GM19395 (cell line): Measurements from ENCODE around the gene PDS5A.
"Not testable (repeated sequence)": the region's sequence is repeated elsewhere in the genome, so short reads cannot be mapped to it uniquely, and the experiment has no call there.

ENCODE experiments used
- ATAC-seq: cut with Tn5 transposase; IDR thresholded peaks from one replicate; pipeline ENCODE4 v1.9.1; 2021; ENCODE audit warnings: mild to moderate bottlenecking, moderate library complexity; ENCODE audit not compliant: unreplicated experiment

Gene PDS5A

DNA sequence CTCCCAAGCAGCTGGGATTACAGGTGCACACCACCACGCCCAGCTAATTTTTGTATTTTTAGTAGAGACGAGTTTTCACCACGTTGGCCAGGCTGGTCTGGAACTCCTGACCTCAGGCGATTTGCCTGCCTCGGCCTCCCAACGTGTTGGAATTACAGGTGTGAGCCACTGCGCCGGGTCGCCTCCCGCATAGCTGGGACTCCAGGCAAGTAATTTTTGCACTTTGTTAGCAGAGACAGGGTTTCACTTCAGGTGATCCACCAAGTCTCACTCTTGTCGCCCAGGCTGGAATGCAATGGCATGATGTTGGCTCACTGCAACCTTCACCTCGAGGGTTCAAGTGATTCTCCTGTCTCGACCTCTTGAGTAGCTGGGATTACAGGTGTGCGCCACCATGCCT, 137.2 kb downstream of the PDS5A start:
- ATAC-seq, result not testable (repeated sequence)

DNA sequence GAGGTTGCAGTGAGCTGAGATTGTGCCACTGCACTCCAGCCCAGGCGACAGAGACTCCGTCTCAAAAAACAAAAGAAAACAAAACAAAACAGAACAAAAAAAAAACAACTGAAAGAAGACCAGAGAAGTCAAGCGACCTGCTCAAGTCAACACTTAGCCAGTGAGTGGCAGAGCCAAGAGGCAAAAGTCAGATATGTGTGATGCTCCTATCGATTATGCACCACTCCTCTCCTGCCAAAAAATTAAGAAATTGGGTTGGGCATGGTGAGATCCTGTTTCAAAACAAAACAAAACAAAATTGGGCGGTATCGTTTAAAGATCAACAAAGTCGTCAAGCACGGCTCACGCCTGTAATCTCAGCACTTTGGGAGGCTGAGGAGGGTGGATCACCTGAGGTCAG, 137.7 kb downstream of the PDS5A start:
- no peak for ATAC-seq

DNA sequence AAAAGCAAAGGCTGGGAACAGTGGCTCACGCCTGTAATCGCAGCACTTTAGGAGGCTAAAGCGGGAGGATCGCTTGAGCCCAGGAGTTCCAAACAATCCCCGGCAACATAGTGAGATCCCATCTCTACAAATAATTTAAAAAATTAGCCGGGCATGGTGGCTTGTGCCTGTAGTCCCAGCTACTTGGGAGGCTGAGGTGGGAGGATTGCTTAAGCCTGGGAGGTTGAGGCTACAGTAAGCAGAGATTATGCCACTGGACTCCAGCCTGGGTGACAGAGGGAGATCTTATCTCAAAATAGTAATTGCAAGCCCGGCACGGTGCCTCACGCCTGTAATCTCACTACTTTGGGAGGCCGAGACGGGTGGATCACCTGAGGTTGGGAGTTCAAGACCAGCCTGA, 139.3 kb downstream of the PDS5A start:
- ATAC-seq, result not testable (repeated sequence)

DNA sequence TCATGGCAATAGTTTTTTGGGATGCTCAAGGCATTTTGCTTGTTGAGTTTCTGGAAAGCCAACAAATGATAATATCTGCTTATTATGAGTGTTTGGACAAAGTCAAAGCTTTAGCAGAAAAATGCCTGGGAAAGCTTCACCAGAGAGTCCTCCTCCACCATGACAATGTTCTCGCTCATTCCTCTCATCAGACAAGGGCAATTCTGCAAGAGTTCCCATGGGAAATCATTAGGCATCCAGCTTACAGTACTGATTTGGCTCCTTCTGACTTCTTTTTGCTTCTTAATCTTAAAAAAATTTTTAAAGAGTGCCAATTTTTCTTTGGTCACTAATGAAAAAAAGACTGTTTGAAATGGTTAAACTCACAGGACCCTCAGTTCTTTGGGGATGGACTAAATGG, 143.4 kb downstream of the PDS5A start:
- no peak for ATAC-seq

DNA sequence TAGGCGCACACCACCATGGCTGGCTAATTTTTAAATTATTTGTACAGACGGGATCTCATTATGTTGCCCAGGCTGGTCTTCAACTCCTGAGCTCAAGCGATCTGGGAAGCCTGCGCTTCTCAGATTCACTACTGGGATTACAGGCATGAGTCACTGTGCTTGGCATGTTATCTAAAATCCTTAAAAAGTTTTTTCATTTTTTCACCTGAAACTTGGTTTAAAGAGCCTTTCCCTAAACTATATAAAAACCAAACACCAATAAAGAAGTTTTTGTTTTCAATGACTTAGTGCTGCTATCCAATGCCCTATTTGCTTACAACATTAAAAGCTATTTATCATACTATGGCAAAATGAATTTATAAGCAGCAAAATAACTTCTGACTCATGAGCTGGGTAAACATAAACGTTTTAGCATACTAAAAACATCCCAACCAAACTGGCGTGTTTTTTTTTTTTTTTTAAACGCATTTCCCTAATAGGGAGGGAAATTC, 151.9 kb downstream of the PDS5A start:
- no peak for ATAC-seq

DNA sequence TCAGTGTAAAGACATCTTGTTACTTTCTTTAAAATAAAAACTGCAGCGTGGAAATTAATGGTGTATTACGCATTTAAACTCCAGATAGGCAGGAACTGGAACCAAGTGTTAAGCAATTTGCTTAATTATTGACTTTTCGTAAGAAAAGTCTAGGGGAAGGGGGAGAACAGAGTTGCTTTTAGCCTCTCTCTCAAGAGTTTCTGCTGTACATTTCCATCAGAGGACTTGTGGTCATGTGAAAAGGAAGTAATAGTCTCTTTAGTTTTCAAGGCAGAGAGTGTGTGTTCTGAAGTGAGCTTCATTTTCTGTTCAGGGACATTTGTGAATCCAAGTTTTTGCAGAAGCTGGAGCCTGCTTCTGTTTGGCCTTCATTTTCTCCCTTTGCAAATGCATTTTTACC, 152.6 kb downstream of the PDS5A start:
- ATAC-seq, result no peak

DNA sequence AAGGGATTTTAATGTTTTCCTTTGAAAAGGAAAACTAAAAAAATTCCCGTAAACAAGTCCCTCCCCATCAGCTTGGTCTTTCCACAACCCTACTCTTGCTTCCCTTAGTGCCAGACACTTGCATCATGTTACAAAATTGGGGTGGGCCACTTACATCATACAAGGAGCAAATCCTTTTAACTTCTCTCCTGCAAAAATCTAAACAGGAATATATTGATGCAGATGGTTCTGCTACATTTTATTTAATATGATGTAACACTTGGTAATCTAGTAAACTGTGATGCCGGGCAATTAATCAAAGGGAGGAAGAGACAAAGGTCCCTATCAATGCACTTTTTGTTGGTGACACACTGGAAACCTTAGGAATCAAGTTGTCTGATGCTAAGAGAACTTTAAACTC, 154.5 kb downstream of the PDS5A start:
- no peak for ATAC-seq

DNA sequence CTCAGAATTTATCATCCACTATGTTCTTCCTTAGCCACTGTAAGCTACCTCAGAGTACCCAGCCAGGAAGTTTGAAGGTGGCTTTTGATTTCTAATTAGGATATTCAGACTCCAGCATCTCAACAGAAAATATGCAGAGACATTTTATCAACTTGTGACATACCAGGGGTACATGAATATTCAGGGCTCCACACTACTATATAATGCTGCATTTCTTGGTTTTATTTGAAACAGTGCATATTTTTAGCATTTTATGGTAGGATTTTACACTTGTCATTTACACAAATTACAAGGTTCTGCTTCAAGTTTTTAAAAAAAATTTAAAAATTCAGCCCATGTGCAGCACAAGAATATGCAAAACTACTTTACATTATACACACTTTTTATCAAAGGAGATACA, 155.0 kb downstream of the PDS5A start:
- no peak for ATAC-seq

DNA sequence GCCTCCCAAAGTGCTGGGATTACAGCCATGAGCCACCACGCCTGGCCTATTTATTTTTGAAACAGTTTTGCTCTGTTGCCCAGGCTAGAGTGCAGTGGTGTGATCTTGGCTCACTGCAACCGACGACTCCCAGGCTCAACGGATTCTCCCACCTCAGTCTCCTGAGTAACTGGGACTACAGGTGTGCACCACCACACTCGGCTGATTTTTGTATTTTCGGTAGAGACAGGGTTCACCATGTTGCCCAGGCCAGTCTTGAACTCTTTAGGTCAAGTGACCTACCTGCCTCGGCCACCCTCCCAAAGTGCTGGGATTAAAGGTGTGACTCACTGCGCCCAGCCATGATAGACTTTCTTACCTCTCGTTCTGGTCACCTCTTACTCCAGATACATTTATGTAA, 155.8 kb downstream of the PDS5A start:
- ATAC-seq, result no peak

DNA sequence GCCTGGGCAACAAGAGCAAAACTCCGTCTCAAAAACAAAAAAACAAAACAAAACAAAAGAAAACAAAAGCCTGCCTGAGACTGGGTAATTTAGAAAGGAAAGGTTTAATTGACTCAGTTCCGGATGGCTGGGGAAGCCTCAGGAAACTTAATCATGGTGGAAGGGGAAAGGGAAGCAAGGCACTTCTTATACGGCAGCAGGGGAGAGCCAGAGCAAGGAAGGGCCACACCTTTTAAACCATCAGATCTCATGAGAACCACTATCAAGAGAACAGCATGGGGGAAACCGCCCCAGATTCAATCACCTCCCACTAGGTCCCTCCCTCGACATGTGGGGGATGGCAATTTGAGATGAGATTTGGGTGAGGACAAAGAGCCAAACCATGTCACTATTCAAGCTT, 157.5 kb downstream of the PDS5A start:
- ATAC-seq, result no peak

DNA sequence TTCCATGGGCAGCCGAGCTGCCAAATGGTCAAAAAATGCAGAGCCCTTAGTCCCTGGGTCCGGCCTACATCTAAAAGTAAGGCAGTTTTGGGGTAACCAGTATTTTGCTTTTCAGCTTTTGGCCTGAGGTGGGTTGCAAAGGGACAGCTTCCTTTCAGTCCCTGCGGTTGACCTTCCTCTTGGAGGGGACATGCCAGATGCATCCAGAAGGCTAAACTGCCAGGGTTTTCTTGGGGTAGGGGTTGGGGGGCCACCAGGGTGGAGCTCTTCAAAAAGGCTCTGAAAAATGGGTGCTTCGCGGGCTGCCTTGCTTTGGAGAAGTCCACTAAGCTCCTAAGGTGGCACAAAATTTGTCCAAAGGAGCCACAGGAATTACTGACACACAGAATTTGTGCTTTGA, 159.1 kb downstream of the PDS5A start:
- ATAC-seq, result no peak

DNA sequence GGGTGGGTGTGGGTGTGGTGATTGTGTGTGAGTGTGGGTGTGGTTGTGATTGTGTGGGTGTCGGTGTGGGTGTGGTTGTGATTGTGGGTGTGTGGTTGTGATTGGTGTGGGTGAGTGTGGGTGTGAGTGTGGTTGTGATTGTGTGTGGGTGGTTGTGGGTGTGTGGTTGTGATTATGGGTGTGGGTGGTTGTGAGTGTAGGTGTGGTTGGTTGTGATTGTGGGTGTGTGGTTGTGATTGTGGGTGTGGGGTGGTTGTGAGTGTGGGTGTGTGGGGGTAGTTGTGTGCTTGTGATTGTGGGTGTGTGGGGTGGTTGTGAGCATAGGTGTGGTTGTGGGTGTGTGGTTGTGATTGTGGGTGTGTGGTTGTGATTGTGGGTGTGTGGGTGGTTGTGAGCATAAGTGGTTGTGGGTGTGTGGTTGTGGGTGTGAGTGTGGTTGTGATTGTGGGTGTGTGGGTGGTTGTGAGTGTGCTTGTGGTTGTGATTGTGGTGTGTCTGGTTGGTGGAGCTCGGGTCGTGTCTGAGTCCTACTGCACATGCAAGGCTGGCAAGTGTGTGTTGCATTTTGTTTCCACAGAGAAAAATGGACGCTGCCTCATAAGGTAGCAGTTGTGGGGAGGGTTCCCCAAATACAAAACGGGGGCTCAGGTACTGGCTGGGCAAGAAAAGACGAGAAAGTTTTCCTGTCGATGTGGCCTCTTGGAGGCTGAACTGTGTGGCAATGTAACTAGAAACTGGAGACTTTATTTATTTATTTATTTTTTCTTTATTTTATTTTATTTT, 163.1 kb downstream of the PDS5A start:
- ATAC-seq, result no peak

DNA sequence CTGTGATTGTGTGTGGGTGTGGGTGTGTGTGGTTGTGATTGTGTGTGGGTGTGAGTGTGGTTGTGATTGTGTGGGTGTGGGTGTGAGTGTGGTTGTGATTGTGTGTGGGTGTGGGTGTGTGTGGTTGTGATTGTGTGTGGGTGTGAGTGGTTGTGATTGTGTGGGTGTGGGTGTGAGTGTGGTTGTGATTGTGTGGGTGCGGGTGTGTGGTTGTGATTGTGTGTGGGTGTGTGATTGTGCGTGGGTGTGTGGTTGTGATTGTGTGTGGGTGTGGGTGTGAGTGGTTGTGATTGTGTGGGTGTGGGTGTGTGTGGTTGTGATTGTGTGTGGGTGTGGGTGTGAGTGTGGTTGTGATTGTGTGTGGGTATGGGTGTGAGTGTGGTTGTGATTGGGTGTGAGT, 163.9 kb downstream of the PDS5A start:
- ATAC-seq, result not testable (repeated sequence)

DNA sequence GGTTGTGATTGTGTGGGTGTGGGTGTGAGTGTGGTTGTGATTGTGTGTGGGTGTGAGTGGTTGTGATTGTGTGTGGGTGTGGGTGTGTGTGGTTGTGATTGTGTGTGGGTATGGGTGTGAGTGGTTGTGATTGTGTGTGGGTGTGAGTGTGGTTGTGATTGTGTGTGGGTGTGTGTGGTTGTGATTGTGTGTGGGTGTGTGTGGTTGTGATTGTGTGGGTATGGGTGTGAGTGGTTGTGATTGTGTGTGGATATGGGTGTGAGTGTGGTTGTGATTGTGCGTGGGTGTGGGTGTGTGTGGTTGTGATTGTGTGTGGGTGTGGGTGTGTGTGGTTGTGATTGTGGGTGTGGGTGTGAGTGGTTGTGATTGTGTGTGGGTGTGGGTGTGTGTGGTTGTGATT, 164.7 kb downstream of the PDS5A start:
- ATAC-seq, result not testable (repeated sequence)

DNA sequence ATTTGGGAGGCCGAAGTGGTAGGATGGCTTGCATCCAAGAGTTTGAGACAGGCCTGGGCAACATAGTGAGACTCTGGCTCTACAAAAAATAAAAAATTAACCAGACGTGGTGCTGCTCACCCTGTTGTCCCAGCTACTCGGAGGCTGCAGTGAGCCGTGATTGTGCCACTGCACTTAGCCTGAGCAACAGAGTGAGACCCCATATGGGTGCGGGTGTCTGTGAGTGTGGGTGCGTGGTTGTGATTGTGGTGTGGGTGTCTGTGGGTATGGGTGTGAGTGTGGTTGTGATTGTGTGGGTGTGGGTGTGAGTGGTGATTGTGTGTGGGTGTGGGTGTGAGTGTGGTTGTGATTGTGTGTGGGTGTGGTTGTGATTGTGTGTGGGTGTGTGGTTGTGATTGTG, 165.2 kb downstream of the PDS5A start:
- ATAC-seq, result no peak

DNA sequence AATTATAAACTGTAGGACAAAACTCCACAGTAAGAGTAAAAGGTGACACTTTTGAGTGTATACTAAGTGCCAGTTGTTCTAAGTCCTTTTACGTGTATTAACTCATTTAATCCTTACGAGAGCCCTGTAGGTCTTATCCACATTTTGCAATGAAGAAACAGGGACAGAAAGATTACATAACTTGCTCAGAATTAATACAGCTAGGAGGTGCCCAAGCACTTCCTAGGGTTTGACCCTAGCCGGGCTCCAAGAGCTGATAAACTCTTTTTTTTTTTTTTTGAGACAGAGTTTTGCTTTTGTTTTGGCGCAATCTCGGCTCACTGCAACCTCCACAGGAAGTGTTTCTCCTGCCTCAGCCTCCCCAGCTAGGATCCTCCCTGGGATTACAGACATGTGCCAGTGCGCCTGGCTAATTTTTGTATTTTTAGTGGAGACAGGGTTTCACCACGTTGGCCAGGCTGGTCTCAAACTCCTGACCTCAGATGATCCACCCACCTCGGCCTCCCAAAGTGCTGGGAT, 169.4 kb downstream of the PDS5A start:
- no peak for ATAC-seq

DNA sequence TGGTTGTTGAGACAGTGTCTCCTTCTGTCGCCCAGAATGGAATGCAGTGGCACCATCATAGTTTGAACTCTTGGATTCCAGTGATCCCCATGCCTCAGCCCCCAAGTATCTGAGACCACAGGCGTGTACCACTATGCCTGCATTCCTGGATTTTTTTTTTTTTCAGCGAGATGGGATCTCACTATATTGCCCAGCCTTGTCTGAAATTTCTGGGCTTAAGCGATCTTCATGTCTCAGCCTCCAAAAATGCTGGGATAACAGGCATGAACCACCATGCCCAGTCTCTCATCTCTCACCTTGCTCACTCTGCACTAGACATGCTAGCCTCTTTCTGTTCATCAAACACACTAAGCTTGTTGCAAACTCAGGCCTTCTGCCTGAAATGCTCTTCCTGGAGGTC, 175.7 kb downstream of the PDS5A start:
- no peak for ATAC-seq

DNA sequence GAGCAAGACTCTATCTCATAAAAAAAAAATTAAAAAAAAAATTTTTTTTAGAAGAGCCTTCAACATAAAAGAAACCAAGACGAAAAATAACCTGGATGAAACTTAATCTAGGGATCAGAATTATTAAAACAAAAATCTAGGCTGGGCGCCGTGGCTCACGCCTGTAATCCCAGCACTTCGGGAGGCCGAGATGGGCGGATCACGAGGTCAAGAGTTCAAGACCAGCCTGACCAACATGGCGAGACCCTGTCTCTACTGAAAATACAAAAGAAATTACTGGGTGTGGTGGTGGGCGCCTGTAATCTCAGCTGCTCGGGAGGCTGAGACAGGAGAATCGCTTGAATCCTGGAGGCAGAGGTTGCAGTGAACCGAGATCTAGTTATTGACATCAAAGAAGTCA, 184.7 kb downstream of the PDS5A start:
- ATAC-seq, result not testable (repeated sequence)

DNA sequence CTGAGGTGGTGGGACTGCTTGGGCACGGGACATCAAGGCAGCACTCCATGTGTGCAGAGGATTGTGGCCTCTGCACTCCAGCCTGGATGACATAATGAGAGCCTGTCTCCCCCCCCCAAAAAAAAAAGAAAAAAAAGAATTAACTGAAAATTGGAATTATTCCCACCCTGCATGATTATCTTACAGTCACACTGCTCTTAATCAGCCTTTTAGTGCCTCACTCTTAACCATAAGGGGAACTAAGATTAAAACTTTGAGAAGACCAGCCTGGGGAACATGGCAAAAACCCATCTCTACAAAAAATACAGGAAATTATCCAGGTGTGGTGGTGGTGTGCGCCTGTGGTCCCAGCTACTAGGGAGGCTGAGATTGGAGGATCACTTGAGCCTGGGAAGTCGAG, 185.2 kb downstream of the PDS5A start:
- no peak for ATAC-seq

DNA sequence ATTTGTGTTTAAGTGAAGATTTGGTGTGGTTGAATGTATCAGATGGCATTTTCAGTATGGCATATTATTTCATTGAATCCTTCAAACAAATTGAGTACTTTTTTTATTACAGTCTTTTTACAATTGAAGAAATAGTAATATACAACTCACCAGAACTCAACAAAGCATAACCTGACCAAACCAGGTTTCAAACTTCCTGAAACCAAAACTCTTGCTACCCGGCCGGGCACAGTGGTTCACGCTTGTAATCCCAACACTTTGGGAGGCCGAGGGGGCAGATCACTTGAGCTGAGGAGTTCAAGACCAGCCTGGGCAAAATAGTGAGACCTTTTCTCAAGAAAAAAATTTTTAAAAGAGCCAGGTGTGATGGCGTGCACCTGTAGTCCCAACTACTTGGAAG, 185.6 kb downstream of the PDS5A start:
- no peak for ATAC-seq

DNA sequence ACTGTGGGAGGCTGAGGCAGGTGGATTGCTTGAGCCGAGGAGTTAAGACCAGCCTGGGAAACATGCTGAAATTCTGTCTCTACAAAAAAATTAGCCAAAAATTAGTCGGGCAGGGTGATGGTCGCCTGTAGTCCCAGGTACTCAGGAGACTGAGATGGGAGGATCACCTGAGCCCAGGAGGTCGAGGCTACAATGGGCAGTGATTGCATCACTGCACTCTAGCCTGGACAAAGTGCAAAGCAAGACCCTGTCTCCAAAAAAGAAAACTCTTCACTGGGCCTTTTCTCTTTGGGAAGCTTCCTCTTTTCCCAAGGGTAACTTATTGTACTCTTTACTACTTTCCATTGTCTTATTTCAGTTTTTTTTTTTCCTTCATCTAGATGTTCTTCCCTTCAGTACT, 190.9 kb downstream of the PDS5A start:
- ATAC-seq, result no peak

DNA sequence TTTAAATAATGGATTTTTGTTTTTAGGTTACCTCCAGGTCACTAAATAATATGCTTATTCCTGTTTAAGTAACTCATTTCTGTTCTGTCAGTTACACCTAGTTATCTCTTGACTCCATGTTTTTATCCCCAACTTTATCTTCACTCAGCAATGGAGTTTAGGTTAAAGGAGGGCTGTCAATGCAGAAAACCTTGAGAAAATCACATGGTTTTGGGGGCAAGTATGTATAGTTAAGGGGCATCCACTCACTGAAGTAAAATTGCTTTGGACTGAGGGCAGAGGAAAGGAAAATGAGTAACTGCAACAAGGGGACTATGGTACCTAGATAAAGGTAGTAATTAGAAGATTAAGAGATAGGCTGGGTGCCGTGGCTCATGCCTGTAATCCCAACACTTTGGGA, 192.6 kb downstream of the PDS5A start:
- no peak for ATAC-seq

DNA sequence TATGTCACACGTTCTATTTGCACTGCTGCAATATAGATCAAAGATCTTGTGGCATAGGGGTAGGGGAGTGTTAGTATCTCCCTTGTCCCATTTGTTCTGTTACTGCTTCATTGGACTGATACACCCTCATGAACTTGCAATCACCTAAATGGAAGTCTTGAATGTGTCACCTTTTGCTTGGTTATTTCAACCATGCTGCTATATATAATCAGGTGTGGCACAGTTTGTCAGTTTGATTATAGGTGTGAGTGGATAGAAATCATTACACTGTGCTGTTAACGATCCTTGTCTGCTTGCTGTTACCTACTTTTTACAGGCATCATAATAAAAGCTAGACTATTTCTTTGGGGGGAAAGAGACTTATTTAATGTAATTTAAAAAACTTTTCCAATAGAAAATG, 195.7 kb downstream of the PDS5A start:
- ATAC-seq, result not testable (repeated sequence)
